Uterus (tissue), 4 donors: ENCODE data around the gene ZKSCAN2. TPM values are rescaled to one million over a fixed set of nuclear protein-coding genes. Genes with fewer than 3 reads are reported as not detected.
A peak's percentile ranks its signal among the peaks of the same experiment; 100 is the strongest.

ENCODE experiments used
- DNase-seq, 2 donors: peaks; one replicate each; pipeline ENCODE4 v3.0.0-alpha.2; 2019 to 2020
- H3K27ac ChIP-seq, 2 donors: fragments of 200-600 bp; sonication (generic); 1 replicate in 1 of 2; 2 replicates in 1 of 2; pipeline ENCODE4 v1.5.1; 2016 to 2018
- H3K27me3 ChIP-seq, 2 donors: fragments of 200-600 bp; sonication (generic); one replicate each; pipeline ENCODE4 v1.5.1; 2018 to 2019; ENCODE audit warnings: control low read depth in 1 of 2
- H3K36me3 ChIP-seq, 2 donors: fragments of 200-600 bp; sonication (generic); one replicate each; pipeline ENCODE4 v1.5.1; 2019; ENCODE audit warnings: control low read depth in 1 of 2
- H3K4me1 ChIP-seq, 2 donors: fragments of 200-600 bp; sonication (generic); one replicate each; pipeline ENCODE4 v1.5.1; 2018 to 2019; ENCODE audit warnings: control low read depth in 1 of 2
- H3K4me3 ChIP-seq, 2 donors: fragments of 200-600 bp; sonication (generic); 1 replicate in 1 of 2; 2 replicates in 1 of 2; pipeline ENCODE4 v1.5.1; 2018 to 2019; ENCODE audit warnings: mild to moderate bottlenecking in 1 of 2
- H3K9me3 ChIP-seq, 2 donors: fragments of 200-600 bp; sonication (generic); one replicate each; pipeline ENCODE4 v1.5.1; 2019; ENCODE audit warnings: control low read depth in 1 of 2
- CTCF ChIP-seq, 4 experiments: fragments of 200-600 bp in 2 of 4; fragments of 450-650 bp in 2 of 4; sonication (generic) in 2 of 4; IDR thresholded peaks; one replicate each; pipeline ENCODE4 v1.5.1; 2016 to 2019; ENCODE audit warnings: antibody characterized with exemption in 4 of 4, mild to moderate bottlenecking in 2 of 4, moderate library complexity in 1 of 4
- POLR2A ChIP-seq, 2 donors: fragments of 450-650 bp; IDR thresholded peaks; one replicate each; pipeline ENCODE4 v1.6.1; 2016; ENCODE audit warnings: antibody characterized with exemption in 2 of 2, mild to moderate bottlenecking in 1 of 2, moderate library complexity in 1 of 2
- intact Hi-C: fragments of 100-400 bp; cut with DNase I; formaldehyde crosslinking; loops from one replicate; pipeline ENCODE4 v1.15.1; 2023; ENCODE audit warnings: low total_unique reads
- total RNA-seq, 4 donors: library from RNA; depleted of rRNA in 3 of 4; stranded (reverse); fragments of >200 nt in 3 of 4; gene quantifications; one replicate each; pipeline versions ENCODE4 v1.1.0 to v1.2.4, GENCODE V29; 2014 to 2023
- donor health status: DM: yes; HTN: yes; CAD: no.

The ZKSCAN2 gene
- total RNA-seq, 4 donors from 2014 or later = 1.3 to 15.8 (median 7.6) TPM

- Histone ChIP-seq H3K27me3 (no peaks in the 10 kb centered on the region), H3K4me3 (no peak overlapping the region), H3K9me3 (no peaks in the 10 kb centered on the region), H3K36me3 (no peaks in the 10 kb centered on the region), H3K4me1 (no peaks in the 10 kb centered on the region), H3K27ac (no peak overlapping the region)
- TF ChIP-seq POLR2A (IDR thresholded peaks at IDR 0.05) = no peak
- no peak for TF ChIP-seq CTCF (IDR thresholded peaks at IDR 0.05)
- intact Hi-C loops = no loop called here
- no peak for DNase-seq
These were observed 46.9 kb downstream of the ZKSCAN2 start for GRCh38 chr16:25210758-25211157.

- DNase-seq = no peak
- H3K4me1 ChIP-seq = no peaks in the 10 kb centered on the region
- no peaks in the 10 kb centered on the region for H3K9me3 ChIP-seq
- H3K27me3 ChIP-seq = no peaks in the 10 kb centered on the region
- H3K4me3 ChIP-seq = no peak overlapping the region
- intact Hi-C loops = no loop called here
- H3K36me3 ChIP-seq = no peaks in the 10 kb centered on the region
- TF ChIP-seq POLR2A (IDR thresholded peaks at IDR 0.05) (no peak), CTCF (IDR thresholded peaks at IDR 0.05) (no peak)
- H3K27ac ChIP-seq = no peak overlapping the region
These were observed 58.2 kb downstream of the ZKSCAN2 start for GRCh38 chr16:25199457-25199856.

- H3K4me3 ChIP-seq = no peak overlapping the region
- no peaks in the 10 kb centered on the region for H3K27me3 ChIP-seq
- DNase-seq = no peak
- no peaks in the 10 kb centered on the region for H3K36me3 ChIP-seq
- intact Hi-C loops = no loop called here
- no peak overlapping the region for H3K27ac ChIP-seq
- no peak for TF ChIP-seq CTCF (IDR thresholded peaks at IDR 0.05)
- TF ChIP-seq POLR2A (IDR thresholded peaks at IDR 0.05) = no peak
- no peaks in the 10 kb centered on the region for H3K4me1 ChIP-seq
- H3K9me3 ChIP-seq = no peaks in the 10 kb centered on the region
These were observed 59.6 kb downstream of the ZKSCAN2 start for GRCh38 chr16:25198021-25198420.

GRCh38 chr16:25194273-25194878 lies 63.3 kb downstream of the ZKSCAN2 start:
- intact Hi-C loops = no loop called here
- DNase-seq = no peak
- Histone ChIP-seq H3K4me3 (no peak overlapping the region), H3K9me3 (no peaks in the 10 kb centered on the region), H3K36me3 (no peaks in the 10 kb centered on the region), H3K4me1 (no peaks in the 10 kb centered on the region), H3K27me3 (no peaks in the 10 kb centered on the region), H3K27ac (peak overlapping the region; percentile 65 to 77)
- no peak for TF ChIP-seq POLR2A (IDR thresholded peaks at IDR 0.05)
- no peak for TF ChIP-seq CTCF (IDR thresholded peaks at IDR 0.05)

GRCh38 chr16:25192096-25192495 lies 65.5 kb downstream of the ZKSCAN2 start:
- TF ChIP-seq CTCF (IDR thresholded peaks at IDR 0.05) (no peak), POLR2A (IDR thresholded peaks at IDR 0.05) (no peak)
- Histone ChIP-seq H3K4me3 (no peak overlapping the region), H3K27ac (peak overlapping the region in 1 of 2 donors; percentile 36), H3K27me3 (no peaks in the 10 kb centered on the region), H3K36me3 (no peaks in the 10 kb centered on the region), H3K9me3 (no peaks in the 10 kb centered on the region), H3K4me1 (no peaks in the 10 kb centered on the region)
- intact Hi-C loops = no loop called here
- DNase-seq = no peak
